Kidney glomerular epithelial cell (primary cell): ENCODE data around the gene PI4K2B.
"Not testable (repeated sequence)": the region's sequence is repeated elsewhere in the genome, so short reads cannot be mapped to it uniquely, and the experiment has no call there.

ENCODE experiments used
- DNase-seq: peaks from one replicate; lab custom pipeline; 2025; lab: John Stamatoyannopoulos, UW

The PI4K2B gene

DNA sequence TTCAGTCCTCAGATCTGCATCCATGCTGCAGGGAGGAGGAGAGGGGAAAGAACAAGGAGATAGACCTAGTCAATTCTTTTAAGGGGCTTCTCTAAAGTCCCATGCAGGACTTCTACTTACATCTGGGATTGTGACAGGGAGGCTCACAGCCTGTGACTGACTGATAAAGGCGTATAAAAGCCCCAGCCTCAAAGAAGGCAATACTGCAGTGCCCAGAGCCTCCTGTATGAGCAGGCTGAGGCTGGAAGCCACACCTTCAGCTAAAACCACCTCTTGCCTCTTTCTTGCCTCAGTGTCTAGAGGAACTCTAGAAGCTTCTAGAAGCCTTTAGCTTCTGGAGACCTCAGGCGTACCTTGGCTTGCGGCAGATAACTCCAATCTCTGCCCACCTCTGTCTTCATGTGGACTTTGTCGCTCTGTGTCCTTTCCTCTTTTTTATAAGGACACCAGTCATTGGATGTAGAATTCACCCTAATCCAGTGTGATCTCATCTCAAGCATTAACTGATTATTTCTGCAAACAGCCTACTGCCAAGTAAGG is 72.8 kb downstream of the PI4K2B start:
- no peak for DNase-seq

- DNase-seq, result no peak
Measured at GRCh38 chr4:25307596-25307995, 73.8 kb downstream of the PI4K2B start.

- no peak for DNase-seq
Measured at GRCh38 chr4:25308306-25308705, 74.5 kb downstream of the PI4K2B start.

DNA sequence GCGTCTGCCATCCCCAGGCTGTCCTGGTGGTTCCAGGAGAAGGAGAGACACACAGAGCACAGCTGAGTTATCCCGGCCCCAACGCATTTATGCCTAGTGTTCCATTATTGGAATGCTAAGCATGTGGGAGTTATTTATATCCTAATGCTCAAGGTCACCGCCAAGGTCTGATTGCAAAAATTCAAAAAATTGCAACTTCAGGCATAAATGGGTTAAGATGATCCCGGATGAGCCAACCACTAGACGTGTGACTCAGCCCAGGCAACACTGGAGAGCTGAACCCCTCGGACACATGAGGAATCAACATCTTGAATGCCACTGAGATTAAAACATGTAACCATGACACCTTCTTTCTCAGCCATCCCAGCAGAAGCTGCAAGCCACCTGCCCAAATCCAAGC is 74.9 kb downstream of the PI4K2B start:
- no peak for DNase-seq

GRCh38 chr4:25310066-25310802 is 76.4 kb downstream of the PI4K2B start:
- no peak for DNase-seq

DNA sequence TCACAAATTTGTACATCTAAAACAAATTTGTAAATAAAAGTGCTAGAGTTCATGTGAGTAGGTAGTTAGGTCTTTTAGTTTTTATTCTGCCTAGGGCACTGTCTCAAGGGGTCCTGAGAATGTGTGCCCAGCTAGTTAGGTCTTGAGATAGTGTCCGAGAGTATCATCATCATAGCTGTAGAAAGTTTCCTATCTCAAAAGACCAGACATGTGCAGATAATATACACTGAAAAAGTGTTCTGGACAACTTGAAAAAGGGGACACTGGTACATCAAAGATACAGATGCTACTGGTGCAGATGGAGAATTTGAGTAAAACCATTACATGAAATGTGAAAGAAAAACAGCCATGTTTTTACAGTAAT is 77.0 kb downstream of the PI4K2B start:
- DNase-seq, result no peak

GRCh38 chr4:25312496-25313200 is 78.8 kb downstream of the PI4K2B start, which contains the start of gene ZCCHC4:
Gene ZCCHC4 (plus strand): TSS chr4:25312774. CDS start chr4:25312810, 36 bp downstream.
- peak; percentile 86 for DNase-seq

- DNase-seq, result peak; percentile 13
Measured at GRCh38 chr4:25313201-25313895, 79.5 kb downstream of the PI4K2B start.

DNA sequence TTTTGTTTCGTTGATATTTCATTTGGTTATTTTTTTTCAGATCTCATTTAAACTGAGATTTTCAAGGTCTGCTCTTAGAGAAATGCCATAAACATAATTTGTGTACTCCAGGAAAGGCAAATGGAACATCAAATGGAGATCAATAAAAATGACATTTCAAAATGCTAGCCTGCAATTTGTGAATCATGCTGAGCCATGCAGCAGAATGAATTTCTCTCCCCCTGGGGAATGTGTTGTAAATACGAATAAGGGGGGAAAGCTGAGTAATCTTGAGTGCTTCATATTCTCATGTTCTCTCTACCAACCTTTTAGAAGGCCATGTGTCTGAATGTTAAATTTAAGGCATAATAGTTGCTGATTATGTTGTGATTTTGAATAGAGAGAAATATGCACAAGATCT is 86.5 kb downstream of the PI4K2B start:
- DNase-seq, result no peak

GRCh38 chr4:25320773-25321172 is 86.9 kb downstream of the PI4K2B start:
- peak; percentile 54 for DNase-seq

DNA sequence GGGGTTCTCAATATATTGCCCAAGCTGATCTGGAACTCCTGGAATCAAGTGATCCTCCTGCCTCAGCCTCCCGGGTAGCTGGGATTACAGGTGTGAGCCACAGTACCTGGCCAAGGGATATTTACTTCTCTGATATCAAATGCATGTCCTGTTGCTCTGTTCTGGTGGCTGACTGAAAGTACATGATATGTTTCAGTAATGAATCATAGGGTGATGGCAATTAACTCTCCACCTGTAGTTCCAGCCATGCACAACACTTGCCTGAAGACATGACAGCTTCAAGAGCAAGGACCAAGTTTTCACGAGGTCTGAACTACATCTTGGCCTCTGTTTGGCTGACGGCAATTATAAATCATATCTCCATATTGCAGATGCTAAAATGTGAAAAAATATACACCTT is 87.9 kb downstream of the PI4K2B start:
- DNase-seq, result no peak

DNA sequence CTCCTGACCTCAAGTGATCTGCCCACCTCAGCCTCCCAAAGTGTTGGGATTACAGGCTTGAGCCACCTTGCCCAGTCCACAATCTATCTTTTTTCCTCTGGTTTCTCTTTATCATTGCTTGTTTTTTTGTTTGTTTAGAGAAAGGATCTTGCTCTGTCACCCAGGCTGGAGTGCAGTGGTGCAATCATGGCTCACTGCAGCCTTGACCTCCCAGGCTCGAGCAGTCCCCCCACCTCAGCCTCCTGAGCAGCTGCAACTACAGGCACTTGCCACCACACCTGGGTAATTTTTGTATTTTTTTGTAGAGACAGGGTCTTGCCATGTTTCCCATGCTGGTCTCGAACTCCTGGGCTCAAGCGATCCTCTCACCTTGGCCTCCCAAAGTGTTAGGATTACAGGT is 94.6 kb downstream of the PI4K2B start:
- DNase-seq, result not testable (repeated sequence)
